IPS-20b (cell line): ENCODE measurements around the gene TLE1.

ENCODE experiments used
- H3K27ac ChIP-seq: one replicate; pipeline ENCODE4 v1.5.1; 2013; ENCODE audit warnings: low read length
- H3K27me3 ChIP-seq: 2 replicates; pipeline ENCODE4 v1.6.1; 2013; ENCODE audit warnings: mild to moderate bottlenecking, low read length, inconsistent platforms; ENCODE audit not compliant: insufficient read depth
- H3K36me3 ChIP-seq: 2 replicates; pipeline ENCODE4 v1.6.1; 2013; ENCODE audit warnings: low read depth, mild to moderate bottlenecking, inconsistent platforms, low read length, moderate library complexity; ENCODE audit not compliant: insufficient read depth
- H3K4me1 ChIP-seq: 2 replicates; pipeline ENCODE4 v1.6.1; 2013; ENCODE audit warnings: mild to moderate bottlenecking, control low read depth, inconsistent platforms, low read length, moderate library complexity; ENCODE audit not compliant: insufficient read depth
- H3K4me3 ChIP-seq: 2 replicates; pipeline ENCODE4 v1.5.1; 2013; ENCODE audit warnings: mild to moderate bottlenecking, low read length, inconsistent platforms
- H3K9ac ChIP-seq: 2 replicates; pipeline ENCODE4 v1.6.1; 2013; ENCODE audit warnings: low read depth, mild to moderate bottlenecking, inconsistent platforms, low read length, moderate library complexity
- H3K9me3 ChIP-seq: 2 replicates; pipeline ENCODE4 v1.6.1; 2013; ENCODE audit warnings: mild to moderate bottlenecking, low read depth, low read length, inconsistent platforms; ENCODE audit not compliant: insufficient read depth

Gene TLE1

GRCh38 chr9:81548911-81549310 lies 140.4 kb downstream of the TLE1 start:
- H3K4me3 ChIP-seq, result no peak overlapping the region
- no peak overlapping the region for H3K9ac ChIP-seq
- H3K4me1 ChIP-seq, result peaks cover 19% of the 10 kb centered on the region
- no peak overlapping the region for H3K27ac ChIP-seq
- no peaks in the 10 kb centered on the region for H3K27me3 ChIP-seq
- H3K9me3 ChIP-seq, result no peaks in the 10 kb centered on the region
- no peaks in the 10 kb centered on the region for H3K36me3 ChIP-seq

- Histone ChIP-seq H3K9me3 (no peaks in the 10 kb centered on the region), H3K27me3 (no peaks in the 10 kb centered on the region), H3K27ac (no peak overlapping the region), H3K9ac (no peak overlapping the region), H3K4me3 (no peak overlapping the region), H3K36me3 (no peaks in the 10 kb centered on the region), H3K4me1 (peaks cover 16% of the 10 kb centered on the region)
Observed at GRCh38 chr9:81546489-81546888, 142.9 kb downstream of the TLE1 start.

- Histone ChIP-seq H3K9me3 (no peaks in the 10 kb centered on the region), H3K4me1 (peaks cover 6% of the 10 kb centered on the region), H3K27ac (no peak overlapping the region)
Observed at GRCh38 chr9:81543695-81544094, 145.7 kb downstream of the TLE1 start.

GRCh38 chr9:81542118-81542889 lies 147.0 kb downstream of the TLE1 start:
- peaks cover 4% of the 10 kb centered on the region for H3K4me1 ChIP-seq
- no peak overlapping the region for H3K9ac ChIP-seq
- peaks cover 3% of the 10 kb centered on the region; the same call in 1 of the 2 replicates for H3K27me3 ChIP-seq
- no peaks in the 10 kb centered on the region for H3K36me3 ChIP-seq
- H3K27ac ChIP-seq, result no peak overlapping the region
- no peaks in the 10 kb centered on the region for H3K9me3 ChIP-seq
- H3K4me3 ChIP-seq, result no peak overlapping the region

More at GRCh38 chr9:81543695-81544094, 145.7 kb downstream of the TLE1 start:
- Histone ChIP-seq H3K27me3 (peaks cover 3% of the 10 kb centered on the region; the same call in 1 of the 2 replicates), H3K36me3 (no peaks in the 10 kb centered on the region), H3K9ac (no peak overlapping the region), H3K4me3 (no peak overlapping the region)

GRCh38 chr9:81540142-81540710 lies 149.1 kb downstream of the TLE1 start:
- Histone ChIP-seq H3K27ac (no peak overlapping the region), H3K4me1 (no peaks in the 10 kb centered on the region), H3K36me3 (no peaks in the 10 kb centered on the region), H3K27me3 (peaks cover 3% of the 10 kb centered on the region; the same call in 1 of the 2 replicates), H3K9ac (no peak overlapping the region), H3K9me3 (no peaks in the 10 kb centered on the region), H3K4me3 (no peak overlapping the region)

- Histone ChIP-seq H3K9ac (no peak overlapping the region), H3K4me3 (no peak overlapping the region), H3K27me3 (peaks cover 3% of the 10 kb centered on the region; the same call in 1 of the 2 replicates), H3K27ac (no peak overlapping the region), H3K4me1 (0 out of 2 replicates have a peak, but pooled peaks cover 2% of the 10 kb centered on the region), H3K9me3 (no peaks in the 10 kb centered on the region), H3K36me3 (no peaks in the 10 kb centered on the region)
Observed at GRCh38 chr9:81539317-81539716, 150.0 kb downstream of the TLE1 start.

- Histone ChIP-seq H3K27me3 (peaks cover 3% of the 10 kb centered on the region; the same call in 1 of the 2 replicates), H3K9ac (no peak overlapping the region), H3K4me3 (no peak overlapping the region), H3K36me3 (no peaks in the 10 kb centered on the region), H3K27ac (no peak overlapping the region), H3K4me1 (peaks cover 6% of the 10 kb centered on the region; the same call in 1 of the 2 replicates), H3K9me3 (no peaks in the 10 kb centered on the region)
Observed at GRCh38 chr9:81538890-81539289, 150.5 kb downstream of the TLE1 start.

- Histone ChIP-seq H3K27ac (no peak overlapping the region), H3K9ac (no peak overlapping the region), H3K36me3 (no peaks in the 10 kb centered on the region), H3K4me3 (no peak overlapping the region), H3K9me3 (no peaks in the 10 kb centered on the region), H3K27me3 (peaks cover 3% of the 10 kb centered on the region; the same call in 1 of the 2 replicates), H3K4me1 (peaks cover 7% of the 10 kb centered on the region; the same call in 1 of the 2 replicates)
Observed at GRCh38 chr9:81537964-81538363, 151.4 kb downstream of the TLE1 start.

- peaks cover 7% of the 10 kb centered on the region; the same call in 1 of the 2 replicates for H3K4me1 ChIP-seq
- H3K27me3 ChIP-seq, result peaks cover 3% of the 10 kb centered on the region; the same call in 1 of the 2 replicates
- H3K36me3 ChIP-seq, result no peaks in the 10 kb centered on the region
- no peak overlapping the region for H3K27ac ChIP-seq
- H3K9me3 ChIP-seq, result no peaks in the 10 kb centered on the region
- H3K4me3 ChIP-seq, result no peak overlapping the region
- no peak overlapping the region for H3K9ac ChIP-seq
Observed at GRCh38 chr9:81536242-81537025, 152.9 kb downstream of the TLE1 start.

- Histone ChIP-seq H3K9ac (no peak overlapping the region), H3K27me3 (peaks cover 8% of the 10 kb centered on the region; the same call in 1 of the 2 replicates), H3K4me1 (peaks cover 7% of the 10 kb centered on the region; the same call in 1 of the 2 replicates), H3K27ac (no peak overlapping the region), H3K4me3 (no peak overlapping the region), H3K36me3 (no peaks in the 10 kb centered on the region), H3K9me3 (no peaks in the 10 kb centered on the region)
Observed at GRCh38 chr9:81535542-81536241, 153.7 kb downstream of the TLE1 start.
